ENCODE data around the gene KCNH1.

KCNH1 gene

GRCh38 chr1:211133836-211134669, at the start of gene KCNH1:
Gene KCNH1, minus strand, starts transcription at chr1:211134148. Its CDS starts 203 bp downstream, at chr1:211133945.
- peak; percentile 75 to 79 (median 76) for DNase-seq (ENCODE audit: low read depth in 2 of 3, low spot score in 1 of 3)

GRCh38 chr1:211182746-211183145, 48.8 kb upstream of the KCNH1 start:
- no peak for DNase-seq (ENCODE audit: low read depth in 2 of 3, low spot score in 1 of 3)

- DNase-seq (ENCODE audit: low read depth in 2 of 3, low spot score in 1 of 3): no peak
Observed at GRCh38 chr1:211174375-211174774, 40.4 kb upstream of the KCNH1 start.

- DNase-seq (ENCODE audit: low read depth in 2 of 3, low spot score in 1 of 3): no peak
Observed at GRCh38 chr1:211172657-211173056, 38.7 kb upstream of the KCNH1 start.

- DNase-seq (ENCODE audit: low read depth in 2 of 3, low spot score in 1 of 3): no peak
Observed at GRCh38 chr1:211169353-211169752, 35.4 kb upstream of the KCNH1 start.

GRCh38 chr1:211158866-211159265, 24.9 kb upstream of the KCNH1 start:
- no peak for DNase-seq (ENCODE audit: low read depth in 2 of 3, low spot score in 1 of 3)

- DNase-seq (ENCODE audit: low read depth in 2 of 3, low spot score in 1 of 3): no peak
Observed at GRCh38 chr1:211155040-211155439, 21.1 kb upstream of the KCNH1 start.

GRCh38 chr1:211153932-211154331, 20.0 kb upstream of the KCNH1 start:
- no peak for DNase-seq (ENCODE audit: low read depth in 2 of 3, low spot score in 1 of 3)

- no peak for DNase-seq (ENCODE audit: low read depth in 2 of 3, low spot score in 1 of 3)
Observed at GRCh38 chr1:211148366-211148765, 14.4 kb upstream of the KCNH1 start.

GRCh38 chr1:211145944-211146343, 12.0 kb upstream of the KCNH1 start:
- DNase-seq (ENCODE audit: low read depth in 2 of 3, low spot score in 1 of 3): no peak

- no peak for DNase-seq (ENCODE audit: low read depth in 2 of 3, low spot score in 1 of 3)
Observed at GRCh38 chr1:211135342-211135950, 1.5 kb upstream of the KCNH1 start.

GRCh38 chr1:211133393-211133835, 534 bp downstream of the KCNH1 start:
- DNase-seq (ENCODE audit: low read depth in 2 of 3, low spot score in 1 of 3): no peak

- DNase-seq (ENCODE audit: low read depth in 2 of 3, low spot score in 1 of 3): no peak
Observed at GRCh38 chr1:211132721-211133392, 1.1 kb downstream of the KCNH1 start.

GRCh38 chr1:211129776-211130175, 4.2 kb downstream of the KCNH1 start:
- DNase-seq (ENCODE audit: low read depth in 2 of 3, low spot score in 1 of 3): no peak

- no peak for DNase-seq (ENCODE audit: low read depth in 2 of 3, low spot score in 1 of 3)
Observed at GRCh38 chr1:211127166-211127565, 6.8 kb downstream of the KCNH1 start.

- DNase-seq (ENCODE audit: low read depth in 2 of 3, low spot score in 1 of 3): no peak
Observed at GRCh38 chr1:211126622-211127021, 7.3 kb downstream of the KCNH1 start.

GRCh38 chr1:211118407-211119102, 15.4 kb downstream of the KCNH1 start:
- DNase-seq (ENCODE audit: low read depth in 2 of 3, low spot score in 1 of 3): no peak

- DNase-seq (ENCODE audit: low read depth in 2 of 3, low spot score in 1 of 3): no peak
Observed at GRCh38 chr1:211114446-211114845, 19.5 kb downstream of the KCNH1 start.

- no peak for DNase-seq (ENCODE audit: low read depth in 2 of 3, low spot score in 1 of 3)
Observed at GRCh38 chr1:211113566-211113965, 20.4 kb downstream of the KCNH1 start.

- no peak for DNase-seq (ENCODE audit: low read depth in 2 of 3, low spot score in 1 of 3)
Observed at GRCh38 chr1:211111351-211111750, 22.6 kb downstream of the KCNH1 start.

GRCh38 chr1:211101481-211101880, 32.5 kb downstream of the KCNH1 start:
- no peak for DNase-seq (ENCODE audit: low read depth in 2 of 3, low spot score in 1 of 3)
